ENCODE measurements around the gene NSG2.
"Not testable (repeated sequence)": the region's sequence is repeated elsewhere in the genome, so short reads cannot be mapped to it uniquely, and the experiment has no call there.

Gene NSG2

GRCh38 chr5:174045470-174046025 lies at the start of gene NSG2:
Gene NSG2 (plus strand): TSS chr5:174045706. CDS start chr5:174046756, 1,050 bp downstream.
- in situ Hi-C loops (cut with HindIII; ENCODE audit: low sequenced_read_pairs) = no loop called here

GRCh38 chr5:173997331-173997730 lies 48.2 kb upstream of the NSG2 start:
- in situ Hi-C loops (cut with HindIII; ENCODE audit: low sequenced_read_pairs) = loop anchor here (25.0 kb wide), 1 partner anchor 385 kb away; the partner anchor contains the start of gene BOD1

- in situ Hi-C loops (cut with HindIII; ENCODE audit: low sequenced_read_pairs) = loop anchor here (25.0 kb wide), 1 partner anchor 386 kb away; the partner anchor contains the start of gene BOD1
Measured at GRCh38 chr5:173998531-173998930, 47.0 kb upstream of the NSG2 start.

- in situ Hi-C loops (cut with HindIII; ENCODE audit: low sequenced_read_pairs) = no loop called here
Measured at GRCh38 chr5:174000076-174000475, 45.4 kb upstream of the NSG2 start.

- in situ Hi-C loops (cut with HindIII; ENCODE audit: low sequenced_read_pairs) = no loop called here
Measured at GRCh38 chr5:174003795-174004194, 41.7 kb upstream of the NSG2 start.

- in situ Hi-C loops (cut with HindIII; ENCODE audit: low sequenced_read_pairs) = no loop called here
Measured at GRCh38 chr5:174008922-174009321, 36.6 kb upstream of the NSG2 start.

- in situ Hi-C loops (cut with HindIII; ENCODE audit: low sequenced_read_pairs) = no loop called here
Measured at GRCh38 chr5:174010365-174010764, 35.1 kb upstream of the NSG2 start.

GRCh38 chr5:174011441-174011840 lies 34.1 kb upstream of the NSG2 start:
- in situ Hi-C loops (cut with HindIII; ENCODE audit: low sequenced_read_pairs) = no loop called here

GRCh38 chr5:174020069-174020927 lies 25.2 kb upstream of the NSG2 start:
- in situ Hi-C loops (cut with HindIII; ENCODE audit: low sequenced_read_pairs) = not testable (repeated sequence)

GRCh38 chr5:174020928-174021304 lies 24.6 kb upstream of the NSG2 start:
- in situ Hi-C loops (cut with HindIII; ENCODE audit: low sequenced_read_pairs) = no loop called here

GRCh38 chr5:174022384-174023095 lies 23.0 kb upstream of the NSG2 start:
- in situ Hi-C loops (cut with HindIII; ENCODE audit: low sequenced_read_pairs) = no loop called here

- in situ Hi-C loops (cut with HindIII; ENCODE audit: low sequenced_read_pairs) = no loop called here
Measured at GRCh38 chr5:174030286-174030685, 15.2 kb upstream of the NSG2 start.

- in situ Hi-C loops (cut with HindIII; ENCODE audit: low sequenced_read_pairs) = no loop called here
Measured at GRCh38 chr5:174044466-174045254, 846 bp upstream of the NSG2 start.

GRCh38 chr5:174046558-174046957 lies 1.1 kb downstream of the NSG2 start:
- in situ Hi-C loops (cut with HindIII; ENCODE audit: low sequenced_read_pairs) = no loop called here

- in situ Hi-C loops (cut with HindIII; ENCODE audit: low sequenced_read_pairs) = no loop called here
Measured at GRCh38 chr5:174047472-174048099, 2.1 kb downstream of the NSG2 start.

- in situ Hi-C loops (cut with HindIII; ENCODE audit: low sequenced_read_pairs) = no loop called here
Measured at GRCh38 chr5:174052636-174053035, 7.1 kb downstream of the NSG2 start.

GRCh38 chr5:174053905-174054304 lies 8.4 kb downstream of the NSG2 start:
- in situ Hi-C loops (cut with HindIII; ENCODE audit: low sequenced_read_pairs) = no loop called here

GRCh38 chr5:174056064-174056847 lies 10.8 kb downstream of the NSG2 start:
- in situ Hi-C loops (cut with HindIII; ENCODE audit: low sequenced_read_pairs) = no loop called here

GRCh38 chr5:174057206-174057605 lies 11.7 kb downstream of the NSG2 start:
- in situ Hi-C loops (cut with HindIII; ENCODE audit: low sequenced_read_pairs) = no loop called here
